ENCODE measurements around the gene HOXA5. TPM values are rescaled to one million over a fixed set of nuclear protein-coding genes. Genes with fewer than 3 reads are reported as not detected.

The HOXA5 gene
- total and polyA plus RNA-seq, 10 of the 15 experiments (the other 5 are each of a cell fraction or from before 2014, with no cell fraction given): 0.05 to 0.13 TPM; not detected in 8

DNA sequence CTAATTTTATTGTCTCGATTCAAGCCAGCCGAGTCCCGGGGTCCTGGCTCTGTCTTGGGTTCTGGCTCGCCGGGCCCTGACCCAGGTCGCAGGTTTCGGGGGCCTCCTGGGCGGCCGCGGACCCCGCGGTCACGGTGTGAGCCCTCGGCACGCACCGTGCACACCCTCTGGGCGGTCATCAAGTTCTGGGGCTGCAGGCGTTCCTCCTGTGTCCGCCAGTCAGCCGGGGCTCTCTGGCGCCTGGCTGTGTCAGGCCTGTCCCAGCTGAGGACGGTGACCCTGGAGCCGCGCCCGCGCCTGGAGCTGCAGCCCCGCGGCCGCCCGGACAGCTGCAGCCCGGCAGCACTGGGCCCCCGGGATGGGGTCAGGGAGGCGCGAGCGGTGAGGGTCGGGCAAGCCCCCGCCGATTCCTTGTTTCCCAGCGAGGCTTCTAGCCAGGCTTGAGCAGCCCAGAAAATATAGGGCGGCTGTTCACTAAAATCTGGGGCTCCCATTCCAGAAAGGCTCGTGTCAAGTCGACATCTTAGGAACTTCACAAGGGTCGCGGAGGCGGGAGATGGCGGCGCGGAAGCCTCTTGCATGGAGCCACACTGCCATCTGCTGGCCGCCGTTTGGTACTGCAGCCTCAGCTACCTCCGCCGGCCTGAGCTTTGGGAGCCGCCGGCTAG is 17.2 kb upstream of the HOXA5 start (continued):
- TF ChIP-seq ZSCAN29 (IDR thresholded peaks at IDR 0.05): no peak
- TF ChIP-seq BMI1 (IDR thresholded peaks at IDR 0.05; ENCODE audit: borderline replicate concordance): no peak
- TF ChIP-seq MTA2 (IDR thresholded peaks at IDR 0.05; ENCODE audit: low read depth): no peak
- 0 out of 2 replicates have a peak, but pooled peaks have one; percentile 10 for TF ChIP-seq HCFC1 (IDR thresholded peaks at IDR 0.05; ENCODE audit: low read length)
- TF ChIP-seq GABPA (IDR thresholded peaks at IDR 0.05; ENCODE audit: low read depth): no peak
- TF ChIP-seq CREM (IDR thresholded peaks at IDR 0.05; ENCODE audit: low read depth): no peak
- no peak for TF ChIP-seq TAF1 (IDR thresholded peaks at IDR 0.05; ENCODE audit: borderline replicate concordance, low read depth, low read length)
- TF ChIP-seq FOXK2 (IDR thresholded peaks at IDR 0.05): no peak
- no peak for TF ChIP-seq CBFB (IDR thresholded peaks at IDR 0.05; ENCODE audit: low read depth)
- TF ChIP-seq IRF4 (IDR thresholded peaks at IDR 0.05; ENCODE audit: low read depth, low read length): no peak
- TF ChIP-seq, protein P1, sequence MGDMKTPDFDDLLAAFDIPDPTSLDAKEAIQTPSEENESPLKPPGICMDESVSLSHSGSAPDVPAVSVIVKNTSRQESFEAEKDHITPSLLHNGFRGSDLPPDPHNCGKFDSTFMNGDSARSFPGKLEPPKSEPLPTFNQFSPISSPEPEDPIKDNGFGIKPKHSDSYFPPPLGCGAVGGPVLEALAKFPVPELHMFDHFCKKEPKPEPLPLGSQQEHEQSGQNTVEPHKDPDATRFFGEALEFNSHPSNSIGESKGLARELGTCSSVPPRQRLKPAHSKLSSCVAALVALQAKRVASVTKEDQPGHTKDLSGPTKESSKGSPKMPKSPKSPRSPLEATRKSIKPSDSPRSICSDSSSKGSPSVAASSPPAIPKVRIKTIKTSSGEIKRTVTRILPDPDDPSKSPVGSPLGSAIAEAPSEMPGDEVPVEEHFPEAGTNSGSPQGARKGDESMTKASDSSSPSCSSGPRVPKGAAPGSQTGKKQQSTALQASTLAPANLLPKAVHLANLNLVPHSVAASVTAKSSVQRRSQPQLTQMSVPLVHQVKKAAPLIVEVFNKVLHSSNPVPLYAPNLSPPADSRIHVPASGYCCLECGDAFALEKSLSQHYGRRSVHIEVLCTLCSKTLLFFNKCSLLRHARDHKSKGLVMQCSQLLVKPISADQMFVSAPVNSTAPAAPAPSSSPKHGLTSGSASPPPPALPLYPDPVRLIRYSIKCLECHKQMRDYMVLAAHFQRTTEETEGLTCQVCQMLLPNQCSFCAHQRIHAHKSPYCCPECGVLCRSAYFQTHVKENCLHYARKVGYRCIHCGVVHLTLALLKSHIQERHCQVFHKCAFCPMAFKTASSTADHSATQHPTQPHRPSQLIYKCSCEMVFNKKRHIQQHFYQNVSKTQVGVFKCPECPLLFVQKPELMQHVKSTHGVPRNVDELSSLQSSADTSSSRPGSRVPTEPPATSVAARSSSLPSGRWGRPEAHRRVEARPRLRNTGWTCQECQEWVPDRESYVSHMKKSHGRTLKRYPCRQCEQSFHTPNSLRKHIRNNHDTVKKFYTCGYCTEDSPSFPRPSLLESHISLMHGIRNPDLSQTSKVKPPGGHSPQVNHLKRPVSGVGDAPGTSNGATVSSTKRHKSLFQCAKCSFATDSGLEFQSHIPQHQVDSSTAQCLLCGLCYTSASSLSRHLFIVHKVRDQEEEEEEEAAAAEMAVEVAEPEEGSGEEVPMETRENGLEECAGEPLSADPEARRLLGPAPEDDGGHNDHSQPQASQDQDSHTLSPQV (IDR thresholded peaks at IDR 0.05): no peak
- peak; percentile 62 for TF ChIP-seq NR2F1 (conservative IDR thresholded peaks at IDR 0.05)
- TF ChIP-seq RELA (IDR thresholded peaks at IDR 0.05; ENCODE audit: borderline replicate concordance, partially characterized antibody): no peak
- TF ChIP-seq, protein P2, sequence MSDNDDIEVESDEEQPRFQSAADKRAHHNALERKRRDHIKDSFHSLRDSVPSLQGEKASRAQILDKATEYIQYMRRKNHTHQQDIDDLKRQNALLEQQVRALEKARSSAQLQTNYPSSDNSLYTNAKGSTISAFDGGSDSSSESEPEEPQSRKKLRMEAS (IDR thresholded peaks at IDR 0.05; ENCODE audit: low read depth, low read length): no peak
- no peak for TF ChIP-seq RAD51 (IDR thresholded peaks at IDR 0.05)
- no peak for TF ChIP-seq EED (IDR thresholded peaks at IDR 0.05; ENCODE audit: low read depth)
- TF ChIP-seq, protein P3, sequence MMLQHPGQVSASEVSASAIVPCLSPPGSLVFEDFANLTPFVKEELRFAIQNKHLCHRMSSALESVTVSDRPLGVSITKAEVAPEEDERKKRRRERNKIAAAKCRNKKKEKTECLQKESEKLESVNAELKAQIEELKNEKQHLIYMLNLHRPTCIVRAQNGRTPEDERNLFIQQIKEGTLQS (IDR thresholded peaks at IDR 0.05; ENCODE audit: borderline replicate concordance, extremely low read depth, low read depth, low read length): no peak
- TF ChIP-seq, protein P4, sequence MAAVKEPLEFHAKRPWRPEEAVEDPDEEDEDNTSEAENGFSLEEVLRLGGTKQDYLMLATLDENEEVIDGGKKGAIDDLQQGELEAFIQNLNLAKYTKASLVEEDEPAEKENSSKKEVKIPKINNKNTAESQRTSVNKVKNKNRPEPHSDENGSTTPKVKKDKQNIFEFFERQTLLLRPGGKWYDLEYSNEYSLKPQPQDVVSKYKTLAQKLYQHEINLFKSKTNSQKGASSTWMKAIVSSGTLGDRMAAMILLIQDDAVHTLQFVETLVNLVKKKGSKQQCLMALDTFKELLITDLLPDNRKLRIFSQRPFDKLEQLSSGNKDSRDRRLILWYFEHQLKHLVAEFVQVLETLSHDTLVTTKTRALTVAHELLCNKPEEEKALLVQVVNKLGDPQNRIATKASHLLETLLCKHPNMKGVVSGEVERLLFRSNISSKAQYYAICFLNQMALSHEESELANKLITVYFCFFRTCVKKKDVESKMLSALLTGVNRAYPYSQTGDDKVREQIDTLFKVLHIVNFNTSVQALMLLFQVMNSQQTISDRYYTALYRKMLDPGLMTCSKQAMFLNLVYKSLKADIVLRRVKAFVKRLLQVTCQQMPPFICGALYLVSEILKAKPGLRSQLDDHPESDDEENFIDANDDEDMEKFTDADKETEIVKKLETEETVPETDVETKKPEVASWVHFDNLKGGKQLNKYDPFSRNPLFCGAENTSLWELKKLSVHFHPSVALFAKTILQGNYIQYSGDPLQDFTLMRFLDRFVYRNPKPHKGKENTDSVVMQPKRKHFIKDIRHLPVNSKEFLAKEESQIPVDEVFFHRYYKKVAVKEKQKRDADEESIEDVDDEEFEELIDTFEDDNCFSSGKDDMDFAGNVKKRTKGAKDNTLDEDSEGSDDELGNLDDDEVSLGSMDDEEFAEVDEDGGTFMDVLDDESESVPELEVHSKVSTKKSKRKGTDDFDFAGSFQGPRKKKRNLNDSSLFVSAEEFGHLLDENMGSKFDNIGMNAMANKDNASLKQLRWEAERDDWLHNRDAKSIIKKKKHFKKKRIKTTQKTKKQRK (IDR thresholded peaks at IDR 0.05; ENCODE audit: low read depth, low read length): no peak
- TF ChIP-seq NR2C1 (IDR thresholded peaks at IDR 0.05): peak; percentile 37; the same call in 1 of the 2 replicates
- TF ChIP-seq, protein P5, sequence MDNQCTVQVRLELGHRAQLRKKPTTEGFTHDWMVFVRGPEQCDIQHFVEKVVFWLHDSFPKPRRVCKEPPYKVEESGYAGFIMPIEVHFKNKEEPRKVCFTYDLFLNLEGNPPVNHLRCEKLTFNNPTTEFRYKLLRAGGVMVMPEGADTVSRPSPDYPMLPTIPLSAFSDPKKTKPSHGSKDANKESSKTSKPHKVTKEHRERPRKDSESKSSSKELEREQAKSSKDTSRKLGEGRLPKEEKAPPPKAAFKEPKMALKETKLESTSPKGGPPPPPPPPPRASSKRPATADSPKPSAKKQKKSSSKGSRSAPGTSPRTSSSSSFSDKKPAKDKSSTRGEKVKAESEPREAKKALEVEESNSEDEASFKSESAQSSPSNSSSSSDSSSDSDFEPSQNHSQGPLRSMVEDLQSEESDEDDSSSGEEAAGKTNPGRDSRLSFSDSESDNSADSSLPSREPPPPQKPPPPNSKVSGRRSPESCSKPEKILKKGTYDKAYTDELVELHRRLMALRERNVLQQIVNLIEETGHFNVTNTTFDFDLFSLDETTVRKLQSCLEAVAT (IDR thresholded peaks at IDR 0.05): no peak
- TF ChIP-seq IKZF1 (conservative IDR thresholded peaks at IDR 0.05): peak; percentile 61
- TF ChIP-seq TCF3 (IDR thresholded peaks at IDR 0.05; ENCODE audit: borderline replicate concordance, insufficient read depth, low read depth, low read length): no peak
- TF ChIP-seq NFYB (IDR thresholded peaks at IDR 0.05; ENCODE audit: insufficient read depth, low read depth, low read length): no peak
